Uterus (tissue), 2 donors: ENCODE measurements around the gene TEKT3.

ENCODE experiments used
- POLR2A ChIP-seq, 2 donors: fragments of 450-650 bp; IDR thresholded peaks; one replicate each; pipeline ENCODE4 v1.6.1; 2016; ENCODE audit warnings: antibody characterized with exemption in 2 of 2, mild to moderate bottlenecking in 1 of 2, moderate library complexity in 1 of 2
- TF ChIP-seq, protein P1 (sequence below), 4 experiments: fragments of 200-600 bp in 2 of 4; fragments of 450-650 bp in 2 of 4; sonication (generic) in 2 of 4; IDR thresholded peaks; one replicate each; pipeline ENCODE4 v1.5.1; 2016 to 2019; ENCODE audit warnings: antibody characterized with exemption in 4 of 4, mild to moderate bottlenecking in 2 of 4, moderate library complexity in 1 of 4

DNA sequence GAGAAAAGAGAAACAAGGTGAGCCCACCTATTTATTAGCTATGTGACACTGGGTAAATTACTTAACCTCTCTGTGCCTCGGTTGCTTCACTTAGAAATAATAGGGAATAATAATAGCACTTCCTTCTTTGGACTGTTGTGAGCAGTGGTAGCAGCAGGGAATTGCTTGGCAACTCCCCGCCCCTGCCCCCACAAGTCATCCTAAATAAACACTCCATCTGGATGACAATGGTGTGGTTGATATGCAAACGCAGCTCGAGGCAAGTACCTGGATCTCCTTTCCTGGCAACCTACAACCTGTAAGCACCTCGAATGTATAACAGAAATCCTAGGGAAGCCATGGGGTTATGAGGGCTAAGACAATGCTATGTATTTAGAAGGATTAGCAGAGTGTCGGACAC, 9.1 kb downstream of the TEKT3 start:
- TF ChIP-seq, protein P1, sequence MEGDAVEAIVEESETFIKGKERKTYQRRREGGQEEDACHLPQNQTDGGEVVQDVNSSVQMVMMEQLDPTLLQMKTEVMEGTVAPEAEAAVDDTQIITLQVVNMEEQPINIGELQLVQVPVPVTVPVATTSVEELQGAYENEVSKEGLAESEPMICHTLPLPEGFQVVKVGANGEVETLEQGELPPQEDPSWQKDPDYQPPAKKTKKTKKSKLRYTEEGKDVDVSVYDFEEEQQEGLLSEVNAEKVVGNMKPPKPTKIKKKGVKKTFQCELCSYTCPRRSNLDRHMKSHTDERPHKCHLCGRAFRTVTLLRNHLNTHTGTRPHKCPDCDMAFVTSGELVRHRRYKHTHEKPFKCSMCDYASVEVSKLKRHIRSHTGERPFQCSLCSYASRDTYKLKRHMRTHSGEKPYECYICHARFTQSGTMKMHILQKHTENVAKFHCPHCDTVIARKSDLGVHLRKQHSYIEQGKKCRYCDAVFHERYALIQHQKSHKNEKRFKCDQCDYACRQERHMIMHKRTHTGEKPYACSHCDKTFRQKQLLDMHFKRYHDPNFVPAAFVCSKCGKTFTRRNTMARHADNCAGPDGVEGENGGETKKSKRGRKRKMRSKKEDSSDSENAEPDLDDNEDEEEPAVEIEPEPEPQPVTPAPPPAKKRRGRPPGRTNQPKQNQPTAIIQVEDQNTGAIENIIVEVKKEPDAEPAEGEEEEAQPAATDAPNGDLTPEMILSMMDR (IDR thresholded peaks at IDR 0.05), result no peak
- no peak for TF ChIP-seq POLR2A (IDR thresholded peaks at IDR 0.05)
